Measurements from ENCODE around the gene NRXN3. TPM values are rescaled to one million over a fixed set of nuclear protein-coding genes. Genes with fewer than 3 reads are reported as not detected.

Gene NRXN3
- total RNA-seq, 4 donors from 2014 or later, result 0.04 to 0.16 TPM; not detected in 2

GRCh38 chr14:79248771-79249170 is 1078.6 kb downstream of the NRXN3 start:
- DNase-seq (no peak), ATAC-seq (no peak)
- Histone ChIP-seq H3K27me3 (no peaks in the 10 kb centered on the region), H3K27ac (no peak overlapping the region), H3K36me3 (no peaks in the 10 kb centered on the region), H3K9me3 (no peaks in the 10 kb centered on the region), H3K4me3 (no peak overlapping the region), H3K4me1 (no peaks in the 10 kb centered on the region)
- intact Hi-C loops (cut with DNase I; ENCODE audit: low total_unique reads), result no loop called here
- in situ Hi-C loops (cut with MboI; ENCODE audit: low sequenced_read_pairs in 4 of 4), result no loop called here
- no peak for TF ChIP-seq CTCF (IDR thresholded peaks at IDR 0.05 in 4 of 5, conservative IDR thresholded peaks at IDR 0.05 in 1 of 5)
- TF ChIP-seq POLR2A (IDR thresholded peaks at IDR 0.05), result no peak

DNA sequence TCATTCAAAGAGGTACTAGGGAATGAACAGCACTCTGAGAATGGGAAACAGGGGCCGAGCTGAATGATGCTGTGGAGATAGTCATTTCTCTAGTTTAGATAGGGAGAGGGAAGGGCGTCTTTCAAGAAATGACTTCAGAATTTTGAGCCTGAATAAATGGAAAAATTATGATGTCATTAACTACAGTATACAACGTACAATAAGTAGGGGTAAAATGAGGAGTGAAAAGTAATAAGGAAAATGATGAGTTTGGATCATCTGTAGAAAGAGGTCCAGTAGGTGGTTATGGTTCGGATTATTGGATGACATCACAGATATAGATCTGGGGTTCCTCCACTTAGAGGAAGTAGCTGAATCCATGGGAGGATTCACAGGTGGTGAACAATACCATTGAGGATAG is 1081.1 kb downstream of the NRXN3 start:
- H3K4me1 ChIP-seq, result no peaks in the 10 kb centered on the region
- H3K36me3 ChIP-seq, result no peaks in the 10 kb centered on the region
- TF ChIP-seq POLR2A (IDR thresholded peaks at IDR 0.05) (no peak), CTCF (IDR thresholded peaks at IDR 0.05 in 4 of 5, conservative IDR thresholded peaks at IDR 0.05 in 1 of 5) (no peak)
- DNase-seq, result no peak
- no peak overlapping the region for H3K4me3 ChIP-seq
- no peaks in the 10 kb centered on the region for H3K9me3 ChIP-seq
- intact Hi-C loops (cut with DNase I; ENCODE audit: low total_unique reads) (no loop called here), in situ Hi-C loops (cut with MboI; ENCODE audit: low sequenced_read_pairs in 4 of 4) (no loop called here)
- H3K27me3 ChIP-seq, result no peaks in the 10 kb centered on the region
- H3K27ac ChIP-seq, result no peak overlapping the region
- no peak for ATAC-seq

- in situ Hi-C loops (cut with MboI; ENCODE audit: low sequenced_read_pairs in 4 of 4) (no loop called here), intact Hi-C loops (cut with DNase I; ENCODE audit: low total_unique reads) (no loop called here)
- Histone ChIP-seq H3K4me1 (no peaks in the 10 kb centered on the region), H3K9me3 (no peaks in the 10 kb centered on the region), H3K27ac (no peak overlapping the region), H3K4me3 (no peak overlapping the region), H3K27me3 (no peaks in the 10 kb centered on the region), H3K36me3 (no peaks in the 10 kb centered on the region)
- no peak for DNase-seq
- TF ChIP-seq CTCF (IDR thresholded peaks at IDR 0.05 in 4 of 5, conservative IDR thresholded peaks at IDR 0.05 in 1 of 5), result no peak
- TF ChIP-seq POLR2A (IDR thresholded peaks at IDR 0.05), result no peak
- ATAC-seq, result no peak
Measured at GRCh38 chr14:79253576-79253975, 1083.4 kb downstream of the NRXN3 start.

GRCh38 chr14:79254069-79254775 is 1084.0 kb downstream of the NRXN3 start:
- H3K27me3 ChIP-seq, result no peaks in the 10 kb centered on the region
- no peak overlapping the region for H3K4me3 ChIP-seq
- intact Hi-C loops (cut with DNase I; ENCODE audit: low total_unique reads) (no loop called here), in situ Hi-C loops (cut with MboI; ENCODE audit: low sequenced_read_pairs in 4 of 4) (no loop called here)
- ATAC-seq (no peak), DNase-seq (no peak)
- no peaks in the 10 kb centered on the region for H3K36me3 ChIP-seq
- no peak for TF ChIP-seq CTCF (IDR thresholded peaks at IDR 0.05 in 4 of 5, conservative IDR thresholded peaks at IDR 0.05 in 1 of 5)
- TF ChIP-seq POLR2A (IDR thresholded peaks at IDR 0.05), result no peak
- no peaks in the 10 kb centered on the region for H3K9me3 ChIP-seq
- no peaks in the 10 kb centered on the region for H3K4me1 ChIP-seq
- no peak overlapping the region for H3K27ac ChIP-seq

DNA sequence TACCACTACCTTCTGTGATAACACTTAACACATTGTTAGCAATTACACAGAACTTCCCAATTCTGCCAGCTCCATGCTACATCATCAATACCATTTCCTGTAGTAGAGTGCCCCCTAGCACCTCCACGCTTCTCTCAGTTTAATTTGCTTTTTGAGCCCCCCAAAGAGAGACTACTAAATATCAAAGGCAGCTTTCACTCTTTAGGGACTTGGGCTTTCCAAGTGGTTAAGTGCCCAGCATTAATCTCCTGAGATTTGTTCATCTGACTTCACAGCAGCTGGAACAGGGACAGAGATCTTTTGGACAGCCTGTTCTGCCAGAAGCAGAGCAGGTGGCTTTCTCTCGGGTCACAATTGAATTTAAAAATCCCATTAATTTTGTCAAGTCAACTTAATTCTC is 1086.2 kb downstream of the NRXN3 start:
- H3K4me1 ChIP-seq, result no peaks in the 10 kb centered on the region
- no peak overlapping the region for H3K4me3 ChIP-seq
- no peak overlapping the region for H3K27ac ChIP-seq
- no peaks in the 10 kb centered on the region for H3K27me3 ChIP-seq
- intact Hi-C loops (cut with DNase I; ENCODE audit: low total_unique reads), result no loop called here
- no peak for ATAC-seq
- DNase-seq, result no peak
- in situ Hi-C loops (cut with MboI; ENCODE audit: low sequenced_read_pairs in 4 of 4), result no loop called here
- TF ChIP-seq POLR2A (IDR thresholded peaks at IDR 0.05) (no peak), CTCF (IDR thresholded peaks at IDR 0.05 in 4 of 5, conservative IDR thresholded peaks at IDR 0.05 in 1 of 5) (no peak)
- no peaks in the 10 kb centered on the region for H3K36me3 ChIP-seq
- no peaks in the 10 kb centered on the region for H3K9me3 ChIP-seq
